Immature natural killer cell (primary cell): ENCODE measurements around the gene JARID2. TPM values are rescaled to one million over a fixed set of nuclear protein-coding genes. Genes with fewer than 3 reads are reported as not detected.

Experiments
- DNase-seq, 3 donors: peaks; one replicate each; pipeline ENCODE4 v3.0.0; 2022; ENCODE audit warnings: mixed read lengths in 1 of 3
- H3K27ac Mint-ChIP-seq, 6 donors: one replicate each; pipeline ENCODE4 v1.8.0; 2020; ENCODE audit warnings: mixed read lengths in 6 of 6, mild to moderate bottlenecking in 5 of 6, inconsistent platforms in 4 of 6, moderate library complexity in 3 of 6
- H3K27me3 Mint-ChIP-seq, 3 donors: one replicate each; pipeline ENCODE4 v1.8.0; 2020 to 2021; ENCODE audit warnings: low read depth in 3 of 3, mild to moderate bottlenecking in 3 of 3, mixed read lengths in 3 of 3, moderate library complexity in 3 of 3, inconsistent platforms in 1 of 3
- H3K36me3 Mint-ChIP-seq, 3 donors: one replicate each; pipeline ENCODE4 v1.8.0; 2020; ENCODE audit warnings: mixed read lengths in 3 of 3, inconsistent platforms in 2 of 3, mild to moderate bottlenecking in 2 of 3
- H3K4me1 Mint-ChIP-seq, 2 donors: one replicate each; pipeline ENCODE4 v1.8.0; 2020; ENCODE audit warnings: inconsistent platforms in 2 of 2, mild to moderate bottlenecking in 2 of 2, mixed read lengths in 2 of 2, moderate library complexity in 1 of 2
- H3K4me3 Mint-ChIP-seq, 5 donors: one replicate each; pipeline ENCODE4 v1.8.0; 2020; ENCODE audit warnings: mild to moderate bottlenecking in 5 of 5, mixed read lengths in 5 of 5, inconsistent platforms in 3 of 5, moderate library complexity in 3 of 5
- H3K9me3 Mint-ChIP-seq, 6 donors: one replicate each; pipeline ENCODE4 v1.8.0; 2020; ENCODE audit warnings: mild to moderate bottlenecking in 6 of 6, mixed read lengths in 6 of 6, inconsistent platforms in 4 of 6, moderate library complexity in 3 of 6
- polyA plus RNA-seq, 3 donors: library from polyadenylated mRNA; unstranded; fragments of 300-500 nt; fragmentation: Illumina TruSeq; gene quantifications; one replicate each; pipeline ENCODE4 v1.2.3, GENCODE V29; 2021

Gene JARID2
- polyA plus RNA-seq, 3 donors from 2014 or later = 4.3 to 26.1 (median 7.8) TPM

DNA sequence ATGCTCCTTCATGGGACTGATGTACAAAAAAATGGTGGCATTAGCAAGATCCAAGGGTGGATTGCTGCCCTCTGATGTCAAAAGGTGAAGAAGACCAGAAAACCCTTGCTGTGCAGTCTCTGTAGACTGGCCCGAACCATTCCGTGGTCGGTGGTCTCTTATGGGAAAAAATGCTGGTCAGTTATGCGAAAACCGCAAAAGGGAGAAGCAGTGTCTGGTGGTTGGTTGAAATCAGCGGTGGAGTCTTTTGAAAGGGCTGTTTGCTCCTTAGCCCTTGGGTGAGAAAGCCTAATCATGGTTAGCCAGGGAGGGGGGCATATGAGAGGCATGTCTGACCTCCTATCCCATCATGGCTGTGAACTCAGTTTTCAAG, 308.8 kb downstream of the JARID2 start:
- H3K9me3 Mint-ChIP-seq = no peaks in the 10 kb centered on the region
- no peak overlapping the region for H3K27ac Mint-ChIP-seq
- peaks cover 0 to 3% (median 0%) of the 10 kb centered on the region in 3 donors for H3K36me3 Mint-ChIP-seq
- no peak for DNase-seq
- no peak overlapping the region for H3K4me3 Mint-ChIP-seq
- peaks cover 39 to 56% of the 10 kb centered on the region in 2 donors for H3K4me1 Mint-ChIP-seq
- H3K27me3 Mint-ChIP-seq = no peaks in the 10 kb centered on the region

DNA sequence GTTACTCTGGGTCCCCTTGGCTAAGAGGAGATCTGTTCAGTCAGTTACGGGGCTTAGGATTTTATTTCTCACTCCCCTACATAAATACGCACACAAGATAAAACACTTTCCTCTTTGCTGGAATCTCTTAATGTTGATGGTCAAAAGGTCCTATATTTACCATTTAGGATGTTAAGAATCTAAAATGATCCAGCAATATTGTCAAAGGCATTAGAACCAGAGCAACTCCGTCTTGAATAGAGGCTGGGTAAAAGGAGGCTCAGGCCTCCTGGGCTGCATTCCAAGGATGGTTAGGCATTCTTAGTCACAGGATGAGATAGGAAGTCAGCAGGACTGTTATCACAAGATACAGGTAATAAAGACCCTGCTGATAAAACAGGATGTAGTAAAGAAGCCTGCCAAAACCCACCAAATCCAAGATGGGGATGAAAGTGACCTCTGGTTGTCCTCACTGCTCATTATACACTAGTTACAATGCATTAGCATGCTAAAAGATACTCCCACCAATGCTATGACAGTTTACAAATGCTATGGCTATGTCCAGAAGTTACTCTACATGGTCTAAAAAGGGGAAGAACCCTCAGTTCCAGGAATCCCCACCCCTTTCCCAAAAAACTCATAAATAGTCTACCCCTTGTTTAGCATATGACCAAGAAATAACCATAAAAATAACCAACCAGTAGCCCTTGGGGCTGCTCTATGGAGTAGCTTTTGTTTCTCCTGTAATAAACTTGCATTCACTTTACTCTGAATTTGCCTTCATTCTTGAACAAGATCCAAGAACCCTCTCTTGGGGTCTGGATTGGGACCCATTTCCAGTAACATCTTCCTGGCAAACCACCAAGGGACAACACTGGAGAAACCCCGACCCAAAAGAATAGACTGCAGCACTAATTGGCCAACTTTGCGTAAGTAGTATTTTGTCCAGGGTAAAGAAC, 309.5 kb downstream of the JARID2 start:
- H3K27ac Mint-ChIP-seq = peak overlapping the region in 2 of 6 donors; percentile 55 to 67
- H3K9me3 Mint-ChIP-seq = no peaks in the 10 kb centered on the region
- peaks cover 0 to 3% (median 0%) of the 10 kb centered on the region in 3 donors for H3K36me3 Mint-ChIP-seq
- H3K4me3 Mint-ChIP-seq = no peak overlapping the region
- no peak for DNase-seq
- no peaks in the 10 kb centered on the region for H3K27me3 Mint-ChIP-seq
- H3K4me1 Mint-ChIP-seq = peaks cover 33 to 53% of the 10 kb centered on the region in 2 donors

DNA sequence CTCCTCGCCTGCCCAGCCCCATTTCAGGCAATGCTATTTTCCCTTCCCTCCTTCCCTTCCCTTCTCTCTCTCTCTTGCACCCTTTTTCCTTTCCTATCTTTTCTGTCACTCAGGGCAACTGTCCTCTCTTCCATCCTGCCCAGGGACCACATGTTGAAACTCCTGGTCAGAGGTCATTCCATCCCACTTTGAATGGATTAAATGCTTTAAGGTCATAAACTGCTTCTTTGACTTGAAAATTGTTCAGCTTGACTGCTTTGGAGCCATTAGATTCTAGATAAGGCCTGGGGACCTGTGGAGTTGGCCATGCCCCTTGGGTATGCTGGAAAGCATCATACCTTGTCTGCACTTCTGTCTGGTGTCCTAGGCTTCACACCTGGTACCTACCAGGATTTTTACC, 310.8 kb downstream of the JARID2 start:
- peak overlapping the region in 2 of 6 donors; percentile 18 to 28 for H3K27ac Mint-ChIP-seq
- H3K27me3 Mint-ChIP-seq = no peaks in the 10 kb centered on the region
- H3K4me1 Mint-ChIP-seq = peaks cover 20 to 41% of the 10 kb centered on the region in 2 donors
- no peak overlapping the region for H3K4me3 Mint-ChIP-seq
- DNase-seq = no peak
- no peaks in the 10 kb centered on the region for H3K9me3 Mint-ChIP-seq
- peaks cover 0 to 3% (median 0%) of the 10 kb centered on the region in 3 donors for H3K36me3 Mint-ChIP-seq

DNA sequence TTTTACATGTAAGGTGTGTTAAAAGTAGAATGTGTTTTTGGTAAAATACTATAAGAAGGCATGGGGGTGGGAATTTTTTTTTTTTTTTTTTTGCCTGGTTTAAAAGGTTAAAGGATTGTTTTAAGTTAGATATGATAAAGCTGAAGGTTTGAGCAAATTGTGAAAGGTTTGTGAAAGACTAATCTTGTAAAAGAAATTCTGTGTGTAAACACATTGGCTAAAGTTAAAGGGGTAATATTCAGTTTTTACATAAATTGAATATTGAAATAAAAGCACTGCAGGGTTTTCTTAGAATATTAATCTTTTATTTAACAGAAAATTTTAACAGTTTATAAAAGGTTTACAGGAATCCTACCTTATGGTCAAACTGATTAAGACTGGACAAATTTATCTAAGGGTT, 311.3 kb downstream of the JARID2 start:
- H3K27ac Mint-ChIP-seq = peak overlapping the region in 1 of 6 donors; percentile 10
- H3K9me3 Mint-ChIP-seq = no peaks in the 10 kb centered on the region
- peaks cover 0 to 3% (median 0%) of the 10 kb centered on the region in 3 donors for H3K36me3 Mint-ChIP-seq
- H3K4me3 Mint-ChIP-seq = no peak overlapping the region
- H3K4me1 Mint-ChIP-seq = peaks cover 15 to 36% of the 10 kb centered on the region in 2 donors
- no peaks in the 10 kb centered on the region for H3K27me3 Mint-ChIP-seq
- no peak for DNase-seq

DNA sequence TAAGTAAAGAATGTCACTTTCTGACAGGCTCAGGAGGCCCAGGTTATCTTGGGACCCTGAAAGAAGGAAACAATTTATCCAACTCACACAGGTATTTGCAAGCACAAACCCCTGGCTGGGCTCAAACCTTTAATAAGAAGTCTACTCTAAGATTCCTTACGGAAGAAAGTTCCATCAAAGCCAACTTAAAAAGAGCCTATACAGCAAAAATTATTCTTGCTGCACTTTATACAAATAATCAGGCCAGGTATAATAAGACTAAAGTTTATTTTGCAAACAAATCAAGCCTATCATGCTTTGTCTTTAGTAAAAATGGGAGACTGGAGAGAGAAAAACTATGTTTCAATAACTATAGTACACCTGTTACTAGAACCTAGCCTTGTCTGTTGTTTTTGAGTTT, 314.8 kb downstream of the JARID2 start:
- Mint-ChIP-seq H3K4me1 (peaks cover 8 to 14% of the 10 kb centered on the region in 2 donors), H3K36me3 (no peaks in the 10 kb centered on the region), H3K27me3 (no peaks in the 10 kb centered on the region), H3K27ac (no peak overlapping the region), H3K9me3 (no peaks in the 10 kb centered on the region), H3K4me3 (no peak overlapping the region)
- no peak for DNase-seq

DNA sequence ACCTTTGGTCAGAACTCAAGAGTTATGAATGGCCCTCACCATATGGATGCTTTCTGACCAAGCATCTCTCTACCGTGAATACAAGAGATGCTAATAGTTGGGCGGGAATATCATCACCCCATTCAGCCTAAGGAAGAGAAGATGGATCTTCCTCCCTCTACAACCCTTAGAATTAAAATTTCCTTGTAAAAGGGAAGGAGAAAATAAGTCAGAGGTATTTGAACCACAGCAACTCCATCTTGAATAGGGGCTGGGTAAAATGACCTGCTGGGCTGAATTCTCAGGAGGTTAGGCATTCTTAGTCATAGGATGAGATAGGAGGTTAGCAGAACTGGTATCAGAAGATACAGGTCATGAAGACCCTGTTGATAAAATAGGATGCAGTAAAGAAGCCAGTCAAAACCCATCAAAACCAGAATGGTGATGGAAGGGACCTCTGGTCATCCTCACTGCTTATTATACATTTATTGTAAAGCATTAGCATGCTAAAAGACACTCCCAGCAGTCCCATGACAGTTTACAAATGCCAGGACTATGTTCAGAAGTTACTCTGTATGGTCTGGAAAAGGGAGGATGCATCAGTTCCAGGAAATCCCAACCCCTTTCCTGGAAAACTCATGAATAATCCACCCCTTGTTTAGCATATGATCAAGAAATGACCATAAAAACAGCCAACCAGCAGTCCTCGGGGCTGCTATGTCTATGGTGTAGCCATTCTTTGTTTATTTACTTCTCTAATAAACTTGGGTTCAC, 315.8 kb downstream of the JARID2 start:
- H3K27ac Mint-ChIP-seq = no peak overlapping the region
- no peaks in the 10 kb centered on the region for H3K9me3 Mint-ChIP-seq
- H3K36me3 Mint-ChIP-seq = no peaks in the 10 kb centered on the region
- no peak overlapping the region for H3K4me3 Mint-ChIP-seq
- DNase-seq = no peak
- H3K27me3 Mint-ChIP-seq = no peaks in the 10 kb centered on the region
- H3K4me1 Mint-ChIP-seq = peaks cover 8 to 12% of the 10 kb centered on the region in 2 donors

DNA sequence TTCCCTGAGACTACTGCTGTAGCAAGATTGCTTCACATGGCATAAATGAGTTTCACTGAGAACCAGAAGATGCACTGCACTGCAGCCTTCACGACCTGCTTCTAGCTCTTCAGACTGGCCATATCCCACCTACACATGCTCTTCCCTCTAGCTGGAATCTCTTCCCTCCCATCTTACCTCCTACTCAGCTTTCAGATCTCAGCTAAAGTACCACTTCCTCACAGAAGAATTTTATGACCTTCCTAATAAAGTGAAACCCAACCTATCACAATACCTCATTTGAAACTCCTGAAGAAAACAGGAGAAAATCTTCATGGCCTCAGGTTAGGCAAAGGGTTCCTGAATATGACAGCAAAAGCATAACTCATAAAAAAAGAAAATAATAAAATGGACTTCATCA, 317.1 kb downstream of the JARID2 start:
- Mint-ChIP-seq H3K27ac (peak overlapping the region in 2 of 6 donors; percentile 11 to 36), H3K36me3 (no peaks in the 10 kb centered on the region), H3K4me1 (peaks cover 10 to 15% of the 10 kb centered on the region in 2 donors), H3K27me3 (no peaks in the 10 kb centered on the region), H3K4me3 (no peak overlapping the region), H3K9me3 (no peaks in the 10 kb centered on the region)
- DNase-seq = no peak

DNA sequence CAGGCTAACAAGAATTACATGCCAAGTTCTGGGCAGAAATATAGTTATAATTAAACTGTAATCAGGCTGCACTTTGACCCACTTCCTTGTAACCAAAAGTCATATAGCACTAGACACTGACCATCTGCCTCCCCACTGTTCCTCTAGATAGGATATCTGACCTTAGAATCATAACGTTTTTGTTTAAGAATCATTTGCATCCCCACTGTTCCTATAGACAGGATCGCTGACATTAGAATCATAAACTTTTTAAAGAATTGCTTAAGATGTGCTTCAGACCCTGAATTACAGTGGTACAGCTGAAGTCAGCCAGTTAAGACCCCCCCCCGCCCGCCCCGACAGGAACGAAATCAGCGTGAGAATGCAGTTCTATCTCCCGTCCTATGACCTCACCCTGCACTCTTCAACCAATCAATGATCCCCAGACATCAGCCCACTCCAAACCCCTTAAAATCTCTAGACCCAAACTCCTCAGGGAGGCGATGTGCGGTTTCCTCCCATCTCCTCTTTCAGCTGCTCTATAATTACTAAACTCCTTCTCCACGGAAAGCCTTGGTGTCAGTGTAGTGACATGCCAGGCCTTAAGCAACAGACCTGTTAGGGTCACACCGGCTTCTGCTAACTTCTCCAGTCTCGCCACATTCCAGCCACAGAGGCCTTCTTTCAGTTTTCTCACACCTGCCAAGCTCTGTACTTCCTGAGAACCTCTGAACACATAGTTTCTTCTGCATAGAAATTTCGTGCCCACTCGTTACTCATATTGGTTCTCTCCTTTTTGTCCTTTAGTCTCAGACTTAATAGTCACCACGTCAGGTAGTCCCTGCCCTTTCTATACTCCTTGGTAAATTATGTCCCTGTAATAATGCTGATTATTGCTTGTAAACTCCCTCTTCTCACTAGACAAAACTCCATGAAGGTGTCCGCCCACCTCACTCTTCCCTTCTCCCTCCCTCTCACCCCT, 323.4 kb downstream of the JARID2 start:
- H3K4me3 Mint-ChIP-seq = peak overlapping the region in 4 of 5 donors; percentile 25 to 64 (median 50)
- peaks cover 0 to 5% (median 0%) of the 10 kb centered on the region in 3 donors for H3K36me3 Mint-ChIP-seq
- H3K4me1 Mint-ChIP-seq = peaks cover 40 to 41% of the 10 kb centered on the region in 2 donors
- H3K27me3 Mint-ChIP-seq = no peaks in the 10 kb centered on the region
- no peaks in the 10 kb centered on the region for H3K9me3 Mint-ChIP-seq
- peak overlapping the region; percentile 13 to 85 (median 58) for H3K27ac Mint-ChIP-seq
- DNase-seq = peak; percentile 7 to 39 (median 38)

DNA sequence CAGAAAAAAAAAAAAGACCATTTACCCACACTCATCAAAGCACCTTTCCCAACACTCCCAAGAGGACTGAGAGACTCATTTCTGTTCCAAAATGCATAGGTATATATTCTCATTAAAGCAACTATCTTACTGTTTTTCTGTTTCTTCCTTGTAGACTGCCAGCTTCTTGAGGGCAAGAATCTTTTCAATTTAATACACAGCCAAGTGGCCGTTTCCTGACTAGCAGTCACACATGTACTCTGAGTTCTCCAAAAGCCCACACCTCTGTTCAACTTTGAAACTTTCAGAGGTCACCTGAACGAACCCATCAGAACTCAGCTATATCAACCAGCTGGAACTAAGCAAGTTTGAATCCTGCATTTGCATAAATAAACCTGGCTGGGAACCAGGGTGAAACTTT, 324.3 kb downstream of the JARID2 start:
- DNase-seq = no peak
- H3K27me3 Mint-ChIP-seq = no peaks in the 10 kb centered on the region
- H3K27ac Mint-ChIP-seq = peak overlapping the region in 4 of 6 donors; percentile 23 to 85 (median 46)
- H3K36me3 Mint-ChIP-seq = peaks cover 0 to 5% (median 0%) of the 10 kb centered on the region in 3 donors
- H3K4me1 Mint-ChIP-seq = peaks cover 43 to 46% of the 10 kb centered on the region in 2 donors
- no peaks in the 10 kb centered on the region for H3K9me3 Mint-ChIP-seq
- peak overlapping the region in 2 of 5 donors; percentile 25 to 64 for H3K4me3 Mint-ChIP-seq
